ENCODE data around the gene THTPA.
"Not testable (repeated sequence)": the region's sequence is repeated elsewhere in the genome, so short reads cannot be mapped to it uniquely, and the experiment has no call there.

The THTPA gene

GRCh38 chr14:23584527-23585203, 28.6 kb downstream of the THTPA start:
- DNase-seq, result not testable (repeated sequence)

GRCh38 chr14:23588884-23589598, 33.0 kb downstream of the THTPA start:
- DNase-seq, result no peak

- no peak for DNase-seq
These were observed 33.5 kb downstream of the THTPA start for GRCh38 chr14:23589606-23590005.

GRCh38 chr14:23590198-23590597, 34.1 kb downstream of the THTPA start:
- no peak for DNase-seq

- not testable (repeated sequence) for DNase-seq
These were observed 38.1 kb downstream of the THTPA start for GRCh38 chr14:23594191-23594590.

GRCh38 chr14:23600322-23600707, 44.2 kb downstream of the THTPA start:
- no peak for DNase-seq

GRCh38 chr14:23600806-23601205, 44.7 kb downstream of the THTPA start:
- DNase-seq, result no peak

GRCh38 chr14:23601424-23601823, 45.4 kb downstream of the THTPA start:
- no peak for DNase-seq

- DNase-seq, result no peak
These were observed 45.7 kb downstream of the THTPA start for GRCh38 chr14:23601845-23602180.

- DNase-seq, result no peak
These were observed 46.4 kb downstream of the THTPA start for GRCh38 chr14:23602181-23603095.

GRCh38 chr14:23603103-23603502, 47.0 kb downstream of the THTPA start:
- no peak for DNase-seq

GRCh38 chr14:23604148-23604547, 48.1 kb downstream of the THTPA start:
- DNase-seq, result no peak

- DNase-seq, result no peak
These were observed 48.7 kb downstream of the THTPA start for GRCh38 chr14:23604675-23605170.

GRCh38 chr14:23605931-23606585, 50.0 kb downstream of the THTPA start:
- DNase-seq, result no peak

- DNase-seq, result no peak
These were observed 52.4 kb downstream of the THTPA start for GRCh38 chr14:23608454-23608853.

- no peak for DNase-seq
These were observed 52.9 kb downstream of the THTPA start for GRCh38 chr14:23609001-23609400.

GRCh38 chr14:23609411-23610089, 53.5 kb downstream of the THTPA start:
- DNase-seq, result not testable (repeated sequence)
